ENCODE results near the gene PLCB1. TPM values are rescaled to one million over a fixed set of nuclear protein-coding genes. Genes with fewer than 3 reads are reported as not detected.

Gene PLCB1
- total and polyA plus RNA-seq, 2 donors (not counting 3 experiments of a cell fraction or from before 2014, with no cell fraction given), result 10.2 to 53.4 TPM

- DNase-seq (ENCODE audit: low read depth, low spot score), result no peak
- intact Hi-C loops (cut with micrococcal nuclease), result no loop called here
- no TSS peak for BruUV-seq (replicated peaks)
Observed at GRCh38 chr20:8744228-8744844, 612.3 kb downstream of the PLCB1 start.

GRCh38 chr20:8749101-8749500 is 617.0 kb downstream of the PLCB1 start:
- dilution Hi-C loops (cut with MboI; ENCODE audit: extremely low pct_ligation_motif_present, low sequenced_read_pairs), result no loop called here
- BruUV-seq (replicated peaks), result no TSS peak
- Histone ChIP-seq H3K36me3 (ENCODE audit: control insufficient read depth in 2 of 2, extremely low read depth in 1 of 2, insufficient read depth in 2 of 2, low read length in 2 of 2) (no peaks in the 10 kb centered on the region), H3K9me1 (replicated peaks; ENCODE audit: control insufficient read depth, extremely low read depth, insufficient read depth, low read length) (no peaks in the 10 kb centered on the region), H3K4me1 (ENCODE audit: control insufficient read depth, extremely low read depth, insufficient read depth, low read length) (no peaks in the 10 kb centered on the region), H3K4me3 (replicated peaks in 1 of 3; ENCODE audit: insufficient read depth in 1 of 3, low read depth in 1 of 3, low read length in 3 of 3) (no peak overlapping the region), H3K27me3 (ENCODE audit: control insufficient read depth in 2 of 2, insufficient read depth in 2 of 2, low read length in 2 of 2) (no peaks in the 10 kb centered on the region), H2AFZ (ENCODE audit: low read depth, low read length) (no peak overlapping the region), H4K20me1 (replicated peaks; ENCODE audit: control insufficient read depth, extremely low read depth, insufficient read depth, low read length) (no peaks in the 10 kb centered on the region), H3K27ac (ENCODE audit: insufficient read depth, low read depth, low read length) (no peak overlapping the region), H3K9me3 (replicated peaks; ENCODE audit: control insufficient read depth, insufficient read depth, low read length) (no peaks in the 10 kb centered on the region), H3K4me2 (ENCODE audit: insufficient read depth, low read length) (no peak overlapping the region), H3K79me2 (ENCODE audit: control insufficient read depth, insufficient read depth, low read length) (no peaks in the 10 kb centered on the region), H3K9ac (replicated peaks; ENCODE audit: extremely low read depth, insufficient read depth, low read length) (no peak overlapping the region)
- intact Hi-C loops (cut with micrococcal nuclease), result no loop called here
- no peak for DNase-seq (ENCODE audit: low read depth, low spot score)
- ChIA-PET CTCF (interaction anchor here (0.8 to 2.7 kb wide), 6 partner anchors 11 to 659 kb away, joined by 3 to 20 read pairs (median 10); no protein-coding TSS in a partner anchor), POLR2A (no interaction called here)
- TF ChIP-seq MYC (IDR thresholded peaks at IDR 0.05; ENCODE audit: low read depth, low read length) (no peak), EZH2 (IDR thresholded peaks at IDR 0.05; ENCODE audit: borderline replicate concordance, low read depth, low read length, severe bottlenecking) (no peak), POLR2AphosphoS5 (IDR thresholded peaks at IDR 0.05; ENCODE audit: insufficient read depth, low read depth, low read length) (no peak), FOS (IDR thresholded peaks at IDR 0.05; ENCODE audit: borderline replicate concordance, insufficient read depth, low read length) (no peak), MAX (IDR thresholded peaks at IDR 0.05; ENCODE audit: insufficient read depth, insufficient read length) (no peak), CTCF (IDR thresholded peaks at IDR 0.05; ENCODE audit: extremely low read depth in 1 of 2, insufficient read depth in 1 of 2, low read depth in 1 of 2, low read length in 2 of 2) (no peak), GATA2 (IDR thresholded peaks at IDR 0.05; ENCODE audit: insufficient read depth, insufficient read length, low read depth, low read length) (no peak), JUN (IDR thresholded peaks at IDR 0.05; ENCODE audit: borderline replicate concordance, insufficient read depth, insufficient read length, low read depth) (no peak), POLR2A (IDR thresholded peaks at IDR 0.05; ENCODE audit: low read depth, low read length) (no peak)
- FAIRE-seq, result no peak

More at GRCh38 chr20:8744228-8744844, 612.3 kb downstream of the PLCB1 start:
- H4K20me1 ChIP-seq (replicated peaks; ENCODE audit: control insufficient read depth, extremely low read depth, insufficient read depth, low read length), result no peaks in the 10 kb centered on the region
- H3K36me3 ChIP-seq (ENCODE audit: control insufficient read depth in 2 of 2, extremely low read depth in 1 of 2, insufficient read depth in 2 of 2, low read length in 2 of 2), result no peaks in the 10 kb centered on the region
- no peaks in the 10 kb centered on the region for H3K79me2 ChIP-seq (ENCODE audit: control insufficient read depth, insufficient read depth, low read length)
- no peak for FAIRE-seq
- H2AFZ ChIP-seq (ENCODE audit: low read depth, low read length), result no peak overlapping the region
- dilution Hi-C loops (cut with MboI; ENCODE audit: extremely low pct_ligation_motif_present, low sequenced_read_pairs), result no loop called here
- POLR2A ChIA-PET, result no interaction called here
- CTCF ChIA-PET, result interaction anchor here (0.6 to 1.6 kb wide), 3 partner anchors 15 to 615 kb away, joined by 3 to 6 read pairs (median 3); no protein-coding TSS in a partner anchor
- H3K4me2 ChIP-seq (ENCODE audit: insufficient read depth, low read length), result no peak overlapping the region
- H3K27ac ChIP-seq (ENCODE audit: insufficient read depth, low read depth, low read length), result no peak overlapping the region
- H3K9me3 ChIP-seq (replicated peaks; ENCODE audit: control insufficient read depth, insufficient read depth, low read length), result no peaks in the 10 kb centered on the region
- H3K4me1 ChIP-seq (ENCODE audit: control insufficient read depth, extremely low read depth, insufficient read depth, low read length), result no peaks in the 10 kb centered on the region
- H3K27me3 ChIP-seq (ENCODE audit: control insufficient read depth in 2 of 2, insufficient read depth in 2 of 2, low read length in 2 of 2), result no peaks in the 10 kb centered on the region
- H3K9ac ChIP-seq (replicated peaks; ENCODE audit: extremely low read depth, insufficient read depth, low read length), result no peak overlapping the region
- no peak for TF ChIP-seq MYC (IDR thresholded peaks at IDR 0.05; ENCODE audit: low read depth, low read length)
- no peak for TF ChIP-seq MAX (IDR thresholded peaks at IDR 0.05; ENCODE audit: insufficient read depth, insufficient read length)
- no peak for TF ChIP-seq FOS (IDR thresholded peaks at IDR 0.05; ENCODE audit: borderline replicate concordance, insufficient read depth, low read length)
- no peak for TF ChIP-seq GATA2 (IDR thresholded peaks at IDR 0.05; ENCODE audit: insufficient read depth, insufficient read length, low read depth, low read length)
- no peak overlapping the region for H3K4me3 ChIP-seq (replicated peaks in 1 of 3; ENCODE audit: insufficient read depth in 1 of 3, low read depth in 1 of 3, low read length in 3 of 3)
- H3K9me1 ChIP-seq (replicated peaks; ENCODE audit: control insufficient read depth, extremely low read depth, insufficient read depth, low read length), result no peaks in the 10 kb centered on the region
